ENCODE results near the gene LGI2.

Gene LGI2

GRCh38 chr4:24970635-24971034 is 60.1 kb downstream of the LGI2 start:
- H3K4me3 ChIP-seq (ENCODE audit: control insufficient read depth, low read depth, low read length) = no peak overlapping the region
- TF ChIP-seq, protein P1, sequence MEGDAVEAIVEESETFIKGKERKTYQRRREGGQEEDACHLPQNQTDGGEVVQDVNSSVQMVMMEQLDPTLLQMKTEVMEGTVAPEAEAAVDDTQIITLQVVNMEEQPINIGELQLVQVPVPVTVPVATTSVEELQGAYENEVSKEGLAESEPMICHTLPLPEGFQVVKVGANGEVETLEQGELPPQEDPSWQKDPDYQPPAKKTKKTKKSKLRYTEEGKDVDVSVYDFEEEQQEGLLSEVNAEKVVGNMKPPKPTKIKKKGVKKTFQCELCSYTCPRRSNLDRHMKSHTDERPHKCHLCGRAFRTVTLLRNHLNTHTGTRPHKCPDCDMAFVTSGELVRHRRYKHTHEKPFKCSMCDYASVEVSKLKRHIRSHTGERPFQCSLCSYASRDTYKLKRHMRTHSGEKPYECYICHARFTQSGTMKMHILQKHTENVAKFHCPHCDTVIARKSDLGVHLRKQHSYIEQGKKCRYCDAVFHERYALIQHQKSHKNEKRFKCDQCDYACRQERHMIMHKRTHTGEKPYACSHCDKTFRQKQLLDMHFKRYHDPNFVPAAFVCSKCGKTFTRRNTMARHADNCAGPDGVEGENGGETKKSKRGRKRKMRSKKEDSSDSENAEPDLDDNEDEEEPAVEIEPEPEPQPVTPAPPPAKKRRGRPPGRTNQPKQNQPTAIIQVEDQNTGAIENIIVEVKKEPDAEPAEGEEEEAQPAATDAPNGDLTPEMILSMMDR (IDR thresholded peaks at IDR 0.05; ENCODE audit: control insufficient read depth, insufficient read depth, low read depth, low read length, missing control alignments) = no peak
- DNase-seq (ENCODE audit: low read depth) = no peak

DNA sequence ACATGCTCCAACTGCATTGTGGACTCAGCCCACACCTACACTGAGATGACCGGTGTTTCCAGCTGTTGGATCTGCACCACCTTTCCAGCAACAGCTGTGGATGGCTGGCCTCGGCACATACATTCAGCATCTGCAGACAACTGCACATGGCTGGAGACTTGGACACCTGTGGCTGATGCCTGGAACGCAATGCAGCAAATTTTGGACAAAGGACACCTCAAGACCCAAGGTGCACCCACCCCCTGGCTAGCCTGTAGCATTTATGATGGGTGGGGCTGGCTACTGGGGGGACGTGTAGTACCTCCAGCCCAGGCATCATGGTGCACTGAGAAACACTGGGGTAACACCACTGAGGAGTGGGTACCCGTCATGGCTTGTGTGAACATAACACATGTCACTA is 60.6 kb downstream of the LGI2 start:
- TF ChIP-seq, protein P1 (IDR thresholded peaks at IDR 0.05; ENCODE audit: control insufficient read depth, insufficient read depth, low read depth, low read length, missing control alignments) = no peak
- H3K4me3 ChIP-seq (ENCODE audit: control insufficient read depth, low read depth, low read length) = no peak overlapping the region
- DNase-seq (ENCODE audit: low read depth) = no peak

DNA sequence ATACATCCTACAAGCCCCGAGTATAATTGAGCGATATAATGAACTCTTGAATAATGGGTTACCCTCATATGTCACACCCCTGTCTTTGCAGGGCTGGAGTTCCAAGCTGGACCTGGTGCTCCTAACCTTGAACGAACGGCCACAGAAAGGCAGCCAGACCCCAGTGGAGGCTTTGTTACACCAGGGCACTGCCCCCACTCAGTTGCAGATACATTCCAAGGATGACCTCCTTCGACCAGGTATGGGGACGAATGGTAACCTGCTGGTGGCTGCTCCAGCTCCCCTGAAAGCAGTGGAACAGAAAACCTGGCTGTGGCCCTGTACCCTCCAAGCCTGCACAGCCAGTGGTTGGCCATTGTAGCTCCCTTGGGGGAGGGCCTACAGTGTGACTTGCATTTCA is 61.3 kb downstream of the LGI2 start:
- TF ChIP-seq, protein P1 (IDR thresholded peaks at IDR 0.05; ENCODE audit: control insufficient read depth, insufficient read depth, low read depth, low read length, missing control alignments) = no peak
- no peak overlapping the region for H3K4me3 ChIP-seq (ENCODE audit: control insufficient read depth, low read depth, low read length)
- DNase-seq (ENCODE audit: low read depth) = no peak

- DNase-seq (ENCODE audit: low read depth) = no peak
- H3K4me3 ChIP-seq (ENCODE audit: control insufficient read depth, low read depth, low read length) = no peak overlapping the region
- TF ChIP-seq, protein P1 (IDR thresholded peaks at IDR 0.05; ENCODE audit: control insufficient read depth, insufficient read depth, low read depth, low read length, missing control alignments) = no peak
Measured at GRCh38 chr4:24968992-24969391, 61.8 kb downstream of the LGI2 start.

GRCh38 chr4:24968278-24968677 is 62.5 kb downstream of the LGI2 start:
- no peak for DNase-seq (ENCODE audit: low read depth)
- no peak overlapping the region for H3K4me3 ChIP-seq (ENCODE audit: control insufficient read depth, low read depth, low read length)
- TF ChIP-seq, protein P1 (IDR thresholded peaks at IDR 0.05; ENCODE audit: control insufficient read depth, insufficient read depth, low read depth, low read length, missing control alignments) = no peak

GRCh38 chr4:24967346-24967745 is 63.4 kb downstream of the LGI2 start:
- TF ChIP-seq, protein P1 (IDR thresholded peaks at IDR 0.05; ENCODE audit: control insufficient read depth, insufficient read depth, low read depth, low read length, missing control alignments) = no peak
- H3K4me3 ChIP-seq (ENCODE audit: control insufficient read depth, low read depth, low read length) = no peak overlapping the region
- no peak for DNase-seq (ENCODE audit: low read depth)

DNA sequence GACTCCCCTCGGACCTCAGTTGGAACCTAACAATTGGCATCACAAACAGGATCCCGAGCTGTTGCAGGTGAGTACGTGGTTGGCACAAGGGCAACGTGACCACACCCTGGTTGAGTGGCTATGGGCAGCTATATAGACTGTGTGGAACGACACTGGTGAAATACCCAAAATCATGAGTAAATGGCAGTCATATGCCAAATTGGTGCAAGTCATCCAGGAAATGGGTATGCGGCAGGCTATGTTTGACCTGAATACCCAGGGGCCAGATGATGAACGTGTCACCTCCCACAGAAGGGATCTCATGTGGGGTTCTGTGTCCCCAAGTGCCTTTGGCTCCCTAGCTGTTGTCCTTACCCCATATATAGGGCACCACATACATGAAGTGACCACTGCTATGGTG is 64.7 kb downstream of the LGI2 start:
- no peak for DNase-seq (ENCODE audit: low read depth)
- TF ChIP-seq, protein P1 (IDR thresholded peaks at IDR 0.05; ENCODE audit: control insufficient read depth, insufficient read depth, low read depth, low read length, missing control alignments) = no peak
- H3K4me3 ChIP-seq (ENCODE audit: control insufficient read depth, low read depth, low read length) = no peak overlapping the region
